Mucosa of gallbladder (tissue), 1 donor: ENCODE results near the gene ALKAL2. TPM values are rescaled to one million over a fixed set of nuclear protein-coding genes. Genes with fewer than 3 reads are reported as not detected.
"Not testable (repeated sequence)": the region's sequence is repeated elsewhere in the genome, so short reads cannot be mapped to it uniquely, and the experiment has no call there.

Experiments
- DNase-seq: peaks from one replicate; pipeline ENCODE4 v3.0.0-alpha.2; 2020; ENCODE audit warnings: low spot score
- total RNA-seq: library from RNA; stranded (reverse); gene quantifications from one replicate; pipeline ENCODE4 v1.2.1, GENCODE V29; 2021
- donor health status: DM: no; HTN: no; CAD: no.

The ALKAL2 gene, protein sequence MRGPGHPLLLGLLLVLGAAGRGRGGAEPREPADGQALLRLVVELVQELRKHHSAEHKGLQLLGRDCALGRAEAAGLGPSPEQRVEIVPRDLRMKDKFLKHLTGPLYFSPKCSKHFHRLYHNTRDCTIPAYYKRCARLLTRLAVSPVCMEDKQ
- total RNA-seq: 69.5 TPM

DNA sequence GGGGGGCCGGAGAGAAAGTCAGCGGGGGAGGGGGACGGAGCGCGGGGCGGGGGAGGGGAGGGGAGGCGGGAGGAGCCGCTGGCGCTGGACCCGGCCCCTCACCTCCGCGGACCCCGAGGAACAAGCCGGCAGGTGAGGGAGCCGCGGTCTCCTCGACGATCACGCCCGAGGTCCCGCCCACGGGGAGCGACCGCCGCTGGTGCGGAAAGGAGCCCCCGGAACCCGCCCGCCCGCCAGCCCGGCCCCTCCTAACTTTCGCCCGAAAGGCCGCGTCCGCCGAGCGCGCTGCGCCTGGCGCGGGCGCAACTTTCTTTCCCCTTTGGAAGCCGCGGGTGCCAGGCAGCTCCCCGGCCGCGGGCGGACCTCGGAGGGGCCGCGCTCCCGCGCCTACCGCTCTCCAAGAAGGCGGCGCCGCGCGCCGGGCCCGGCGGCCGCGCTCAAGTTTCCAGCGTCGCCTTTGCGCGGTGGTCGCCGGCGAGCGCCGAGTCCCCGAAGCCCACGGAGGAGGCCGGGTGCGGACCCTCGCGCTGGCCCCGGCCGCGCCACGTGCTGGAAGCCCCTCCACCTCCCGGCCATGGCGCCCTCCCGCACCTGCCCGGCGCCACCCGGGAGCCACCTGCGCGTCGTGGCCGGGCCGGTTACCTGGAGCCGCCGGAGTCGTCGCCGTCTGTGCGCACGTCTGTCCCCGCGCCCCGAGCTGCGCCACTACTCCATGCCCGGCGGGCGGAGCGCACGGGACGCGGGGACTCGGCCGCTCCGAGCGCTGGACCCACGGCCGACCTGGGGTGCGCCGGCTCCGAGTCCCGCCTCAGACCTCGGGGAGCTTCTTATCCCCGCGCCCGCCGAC, at the start of gene ALKAL2:
Gene ALKAL2, minus strand, starts transcription at position 181 of the 847 bp plus-strand sequence. CDS start 256 bp downstream, outside the sequence.
- DNase-seq: no peak

DNA sequence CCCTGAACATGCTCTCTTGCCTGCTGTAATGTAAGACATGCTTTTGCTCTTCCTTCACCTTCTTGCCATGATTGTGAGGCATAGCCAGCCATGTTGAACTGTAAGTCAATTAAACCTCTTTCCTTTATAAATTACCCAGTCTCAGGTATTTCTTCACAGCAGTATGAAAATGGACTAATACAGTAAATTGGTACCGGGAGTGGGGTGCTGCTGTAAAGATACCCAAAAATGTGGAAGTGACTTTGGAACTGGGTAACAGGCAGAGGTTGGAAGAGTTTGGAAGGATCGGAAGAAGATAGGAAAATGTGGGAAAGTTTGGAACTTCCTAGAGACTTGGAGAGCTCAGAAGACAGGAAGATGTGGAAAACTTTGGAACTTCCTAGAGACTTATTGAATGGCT, 49.1 kb upstream of the ALKAL2 start:
- DNase-seq: not testable (repeated sequence)

DNA sequence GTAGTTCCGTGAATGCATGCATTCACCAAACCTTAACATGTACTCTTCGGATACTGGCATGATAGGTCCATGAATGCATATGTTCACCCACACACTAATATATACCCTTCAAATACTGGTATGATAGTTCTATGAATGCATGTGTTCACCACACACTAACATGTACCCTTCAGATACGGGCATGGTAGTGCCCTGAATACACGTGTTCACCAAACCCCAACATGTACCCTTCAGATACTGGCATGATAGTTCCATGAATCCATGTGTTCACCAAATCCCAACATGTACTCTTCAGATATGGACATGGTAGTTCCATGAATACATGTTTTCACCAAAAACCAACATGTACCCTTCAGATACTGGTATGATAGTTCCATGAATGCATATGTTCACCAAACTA, 48.5 kb upstream of the ALKAL2 start:
- no peak for DNase-seq

DNA sequence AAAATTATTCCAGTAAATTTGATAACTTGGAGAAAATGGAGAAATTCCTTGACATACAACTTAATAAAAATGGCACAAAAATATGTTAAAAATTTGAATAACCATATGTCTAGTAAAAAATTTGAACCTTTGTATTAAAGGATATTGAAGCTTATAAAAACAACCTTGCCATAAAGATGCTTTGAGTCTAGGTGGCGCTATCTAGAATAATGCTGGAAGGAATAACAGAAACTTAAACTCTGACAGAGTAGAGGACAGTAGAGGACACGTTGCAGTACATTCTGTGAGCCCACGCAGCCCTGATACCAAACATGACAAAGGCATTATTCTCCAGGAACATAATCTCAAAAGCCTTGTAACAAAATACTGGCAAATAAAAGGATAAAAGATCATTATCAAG, 44.7 kb upstream of the ALKAL2 start:
- no peak for DNase-seq

DNA sequence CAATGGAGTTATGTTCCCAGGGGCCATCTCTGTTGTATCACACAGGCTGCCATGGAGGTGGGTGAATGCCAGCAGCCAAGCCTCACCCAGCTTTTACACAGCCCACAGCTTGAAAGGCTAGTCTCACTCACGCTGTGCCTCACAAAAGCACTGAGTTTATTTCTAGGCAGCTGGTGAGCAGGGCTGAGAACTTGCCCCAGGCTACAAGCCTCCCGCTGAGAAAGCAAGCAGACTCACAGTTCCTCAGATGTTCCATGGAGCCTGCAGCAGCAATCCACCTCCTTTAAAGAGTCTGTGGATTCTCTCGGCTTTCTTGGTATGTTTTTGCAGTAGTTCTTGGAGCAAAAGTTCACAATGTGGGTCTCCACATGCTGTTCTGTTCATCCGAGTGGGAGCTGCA, 40.9 kb upstream of the ALKAL2 start:
- DNase-seq: no peak

DNA sequence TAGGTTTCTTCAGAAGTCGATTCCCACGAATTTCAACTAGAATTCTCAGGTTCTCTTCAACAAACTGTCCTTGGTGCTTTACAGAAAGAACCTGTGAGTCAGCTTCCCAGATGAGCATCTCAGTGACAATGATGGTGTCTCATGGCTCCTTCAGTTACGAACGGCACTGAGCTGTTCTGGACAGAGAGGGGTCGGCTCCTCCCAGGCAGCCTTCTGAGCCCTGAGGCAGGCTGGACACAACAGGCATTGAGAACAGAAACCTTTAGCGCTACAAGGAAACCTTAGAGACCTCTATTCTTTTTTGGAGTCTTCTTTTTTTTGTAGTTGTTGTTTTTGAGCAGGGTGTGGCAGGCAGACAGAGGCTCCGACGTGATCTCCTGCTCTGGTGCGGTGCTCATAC, 35.1 kb upstream of the ALKAL2 start:
- DNase-seq: no peak

DNA sequence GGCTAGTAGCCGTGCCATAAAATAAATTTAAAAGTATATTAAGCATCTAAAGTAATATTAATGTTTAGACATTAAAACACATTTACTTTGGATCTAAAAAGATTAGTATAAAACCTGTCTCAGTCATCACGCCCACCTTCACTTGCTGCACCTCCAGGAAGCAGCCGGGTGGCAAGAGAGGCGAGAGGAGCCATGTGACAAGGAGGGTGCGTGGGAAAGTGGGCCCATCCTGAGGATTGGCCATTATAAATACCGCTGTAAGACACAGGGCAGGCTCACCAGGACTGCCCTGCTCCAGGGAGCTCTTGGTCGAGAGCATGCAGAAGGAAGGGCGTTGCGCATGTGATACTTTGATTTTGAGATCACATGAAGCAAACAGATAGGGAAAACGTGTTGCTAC, 34.4 kb upstream of the ALKAL2 start:
- DNase-seq: no peak

DNA sequence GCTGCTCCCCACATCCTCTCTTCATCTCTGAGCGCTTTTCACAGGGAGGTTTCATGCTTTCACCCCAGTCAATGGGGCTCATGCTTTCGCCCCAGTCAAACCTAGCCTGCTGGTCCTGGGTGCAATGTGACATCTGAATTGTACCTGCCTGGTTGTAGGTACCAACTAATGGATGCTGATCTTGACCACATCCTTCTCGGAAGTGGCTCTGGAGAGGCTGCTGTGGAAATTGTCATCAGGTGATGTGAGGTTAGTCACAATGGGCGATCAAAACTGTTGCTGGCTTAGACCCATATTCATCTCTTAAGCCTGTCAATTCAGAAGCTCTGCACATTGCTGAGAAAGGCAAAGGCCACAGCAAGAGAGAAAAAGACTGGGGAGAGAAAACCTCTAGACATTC, 32.7 kb upstream of the ALKAL2 start:
- no peak for DNase-seq

DNA sequence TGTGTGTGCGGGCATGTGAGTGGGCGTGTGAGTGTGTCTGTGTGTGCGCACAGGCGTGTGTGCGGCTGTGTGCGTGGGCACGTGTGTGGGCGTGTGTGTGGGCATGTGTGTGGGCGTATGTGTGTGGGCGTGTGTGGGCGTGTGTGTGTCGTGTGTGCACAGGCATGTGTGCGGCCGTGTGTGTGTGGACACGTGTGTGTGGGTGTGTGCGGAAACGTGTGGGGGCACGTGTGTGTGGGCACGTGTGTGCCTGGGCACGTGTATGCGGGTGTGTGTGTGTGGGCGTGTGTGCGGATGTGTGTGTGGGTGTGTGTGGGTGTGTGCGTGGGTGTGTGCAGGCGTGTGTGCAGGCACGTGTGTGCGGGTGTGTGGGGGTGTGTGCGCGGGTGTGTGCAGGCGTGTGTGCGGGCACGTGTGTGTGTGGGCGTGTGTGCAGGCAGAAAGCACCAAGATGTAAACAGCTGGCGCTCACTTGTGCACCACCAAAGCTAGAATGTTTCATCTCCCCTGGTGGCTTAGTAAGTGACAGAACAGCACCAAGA, 31.2 kb upstream of the ALKAL2 start:
- DNase-seq: no peak

DNA sequence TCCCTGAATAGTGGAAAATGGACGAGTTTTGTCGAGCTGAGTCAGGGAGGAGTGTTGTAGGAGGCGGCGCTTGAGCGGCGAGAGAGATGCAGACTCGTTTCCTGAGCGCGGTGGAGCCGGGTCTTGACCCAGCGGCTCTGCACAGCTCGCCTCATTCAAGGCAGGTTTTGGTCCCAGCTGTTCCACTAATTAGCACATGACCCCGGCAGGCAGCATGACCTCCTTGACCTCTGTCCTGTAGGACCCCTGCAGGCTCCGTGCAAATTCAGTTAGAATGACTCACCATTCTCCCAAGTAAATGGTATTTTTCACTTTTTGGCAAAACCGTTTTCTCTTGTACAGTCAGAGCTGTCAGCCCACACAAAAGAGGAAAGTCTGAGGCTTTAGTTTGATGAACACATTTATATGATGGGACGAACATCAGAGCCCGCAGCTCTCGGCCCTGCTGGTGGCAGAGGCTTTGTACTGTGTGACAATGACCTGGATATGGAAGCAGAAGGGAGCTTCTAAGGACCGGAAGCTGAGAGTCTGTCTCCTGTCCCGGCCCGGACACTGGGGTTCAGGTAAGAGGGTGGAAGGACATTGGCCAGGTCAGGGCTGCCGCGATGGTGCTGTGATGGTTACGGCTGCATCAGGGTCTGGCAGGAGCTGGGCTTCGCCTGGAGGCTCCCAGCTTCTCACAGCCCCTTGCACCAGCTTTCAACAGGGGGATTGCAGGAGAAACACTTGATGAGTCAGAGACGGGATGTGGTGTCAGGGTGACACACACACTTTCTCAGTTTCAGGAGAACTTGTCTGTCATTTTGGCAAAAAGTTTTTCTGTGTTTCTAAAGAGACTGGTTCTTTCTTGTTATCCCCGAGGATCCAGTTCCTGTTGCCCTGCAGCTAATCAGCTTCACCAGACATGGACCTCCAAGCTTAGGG, 29.9 kb upstream of the ALKAL2 start:
- no peak for DNase-seq

DNA sequence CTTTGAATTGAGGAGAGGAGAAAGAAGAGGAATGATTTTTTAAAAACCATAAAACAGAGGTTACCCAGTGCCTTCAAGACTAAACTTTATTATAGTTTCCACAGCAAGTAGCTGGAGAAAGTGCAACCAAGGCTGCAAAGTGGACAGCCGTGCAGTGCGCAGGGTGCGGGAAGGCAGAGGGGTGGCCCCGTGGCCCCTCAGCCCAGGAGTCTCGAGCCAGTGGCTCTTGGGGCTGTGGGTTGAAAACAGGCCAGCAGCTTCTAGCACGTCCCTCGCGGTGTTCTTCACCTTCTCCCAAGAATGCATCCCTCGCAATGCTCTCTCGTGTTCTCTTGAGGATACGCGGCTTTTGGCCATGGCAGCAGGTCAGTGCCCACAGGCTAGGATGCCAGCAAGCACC, 28.5 kb upstream of the ALKAL2 start:
- DNase-seq: no peak

DNA sequence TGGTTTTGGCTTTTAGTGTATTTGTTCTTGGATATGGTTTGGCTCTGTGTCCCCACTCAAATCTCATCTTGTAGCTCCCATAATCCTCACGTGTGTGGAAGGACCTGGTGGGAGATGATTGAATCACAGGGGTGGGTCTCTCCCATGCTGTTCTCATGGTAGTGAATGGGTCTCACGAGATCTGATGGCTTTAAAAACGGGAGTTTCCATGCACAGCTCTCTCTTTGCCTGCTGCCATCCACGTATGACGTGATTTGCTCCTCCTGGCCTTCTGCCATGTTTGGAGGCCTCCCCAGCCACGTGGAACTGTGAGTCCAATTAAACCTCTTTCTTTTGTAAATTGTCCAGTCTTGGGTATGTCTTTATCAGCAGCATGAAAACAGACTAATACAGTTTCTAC, 28.0 kb upstream of the ALKAL2 start:
- DNase-seq: not testable (repeated sequence)

DNA sequence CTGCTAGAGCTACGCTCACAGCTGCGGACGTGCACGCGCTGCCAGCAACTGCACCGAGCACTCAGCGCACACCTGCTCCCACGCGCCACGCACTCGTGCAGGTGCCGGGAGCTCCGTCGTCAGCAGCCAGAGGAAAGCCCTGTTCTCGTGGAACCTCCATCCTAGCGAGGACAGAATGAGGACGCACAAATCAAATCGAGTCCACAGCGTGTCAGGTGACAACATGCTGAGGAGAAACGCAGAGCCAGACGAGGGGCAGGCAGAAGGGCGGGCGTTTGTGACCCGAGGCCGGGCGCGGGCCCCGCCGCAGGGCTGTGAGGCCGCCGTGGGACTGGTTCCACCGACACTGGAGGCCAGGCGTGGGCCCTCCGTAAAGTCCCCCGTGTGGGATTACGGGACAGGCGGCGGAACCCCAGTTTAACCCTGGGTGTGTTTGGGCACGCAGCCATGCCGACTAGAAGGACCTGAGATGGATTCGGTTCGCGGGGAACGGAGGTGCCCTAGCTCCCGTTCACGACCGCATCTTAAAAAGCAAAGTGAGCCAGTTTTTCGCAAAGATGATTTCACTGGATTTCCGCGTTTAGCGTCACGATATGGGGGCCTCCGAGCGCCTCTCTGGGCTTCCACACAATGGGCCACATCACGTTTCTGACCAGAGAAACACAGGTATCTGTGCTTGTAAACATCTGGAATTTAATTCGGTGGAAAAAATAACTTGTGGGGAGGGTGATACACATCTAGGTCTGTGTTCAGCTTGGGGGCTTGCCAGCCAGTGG, 26.9 kb upstream of the ALKAL2 start:
- no peak for DNase-seq

DNA sequence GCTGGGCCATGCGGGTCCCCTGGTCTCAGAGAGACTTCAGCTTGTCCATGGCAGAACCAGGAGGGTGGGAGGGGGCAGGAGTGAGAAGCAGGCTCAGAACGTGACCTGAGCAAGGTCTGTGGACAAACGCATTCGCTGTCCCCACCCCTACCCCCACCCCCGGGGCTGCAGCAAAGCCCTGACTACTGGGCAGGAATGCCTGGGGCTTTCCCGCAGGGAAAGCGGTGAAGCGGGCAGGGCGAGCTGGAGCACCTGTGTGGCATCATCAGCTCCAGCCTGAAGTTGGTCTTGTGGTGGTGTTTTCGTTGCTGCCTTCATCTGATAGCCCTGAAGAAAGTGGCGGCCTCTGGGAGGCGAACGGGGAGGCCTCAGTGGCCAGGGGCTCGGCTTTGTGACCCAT, 26.1 kb upstream of the ALKAL2 start:
- no peak for DNase-seq

DNA sequence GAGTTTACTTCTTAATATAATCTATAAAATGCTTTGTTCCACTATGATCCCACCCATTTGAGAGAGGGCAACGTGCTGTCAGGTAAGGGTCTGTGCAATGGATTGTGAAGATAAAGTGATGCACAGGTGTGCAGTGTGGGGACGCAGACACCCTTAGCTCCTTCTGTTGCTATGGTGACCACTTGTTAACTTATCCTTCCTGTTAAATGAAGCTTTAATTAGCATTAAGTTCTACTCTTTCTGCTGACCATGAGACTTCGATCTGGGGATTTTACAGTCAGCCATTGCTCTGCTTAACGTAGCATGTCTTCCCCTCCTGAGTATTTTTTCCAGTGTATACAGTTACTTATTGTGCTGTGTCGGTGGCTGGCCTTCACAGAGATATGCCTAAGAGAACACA, 23.1 kb upstream of the ALKAL2 start:
- DNase-seq: no peak

DNA sequence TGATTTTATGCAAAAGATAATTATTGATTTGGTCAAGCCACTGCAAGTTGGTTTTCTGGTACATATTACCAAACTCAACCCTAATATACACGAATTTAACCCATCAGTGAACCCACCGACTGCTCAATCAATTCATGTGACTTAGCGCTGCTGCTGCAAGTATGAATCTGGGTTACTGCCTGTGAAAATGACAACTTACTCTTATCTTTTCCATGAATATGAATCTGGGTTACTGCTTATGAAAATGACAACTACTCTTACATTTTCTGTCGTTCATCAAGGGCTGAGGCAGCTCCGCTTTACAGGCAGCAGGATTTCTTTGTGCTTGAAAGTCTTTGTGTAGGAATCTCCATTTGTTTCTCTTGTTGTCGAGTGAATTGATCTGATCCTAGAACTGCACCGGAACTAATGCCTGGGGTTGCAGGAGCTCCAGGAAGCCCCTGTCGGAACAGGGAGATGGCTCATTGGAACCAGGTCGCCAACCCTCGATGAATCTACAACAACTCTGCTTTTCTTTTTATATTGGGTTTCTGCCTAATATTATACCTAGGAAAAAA, 22.1 kb upstream of the ALKAL2 start:
- no peak for DNase-seq

DNA sequence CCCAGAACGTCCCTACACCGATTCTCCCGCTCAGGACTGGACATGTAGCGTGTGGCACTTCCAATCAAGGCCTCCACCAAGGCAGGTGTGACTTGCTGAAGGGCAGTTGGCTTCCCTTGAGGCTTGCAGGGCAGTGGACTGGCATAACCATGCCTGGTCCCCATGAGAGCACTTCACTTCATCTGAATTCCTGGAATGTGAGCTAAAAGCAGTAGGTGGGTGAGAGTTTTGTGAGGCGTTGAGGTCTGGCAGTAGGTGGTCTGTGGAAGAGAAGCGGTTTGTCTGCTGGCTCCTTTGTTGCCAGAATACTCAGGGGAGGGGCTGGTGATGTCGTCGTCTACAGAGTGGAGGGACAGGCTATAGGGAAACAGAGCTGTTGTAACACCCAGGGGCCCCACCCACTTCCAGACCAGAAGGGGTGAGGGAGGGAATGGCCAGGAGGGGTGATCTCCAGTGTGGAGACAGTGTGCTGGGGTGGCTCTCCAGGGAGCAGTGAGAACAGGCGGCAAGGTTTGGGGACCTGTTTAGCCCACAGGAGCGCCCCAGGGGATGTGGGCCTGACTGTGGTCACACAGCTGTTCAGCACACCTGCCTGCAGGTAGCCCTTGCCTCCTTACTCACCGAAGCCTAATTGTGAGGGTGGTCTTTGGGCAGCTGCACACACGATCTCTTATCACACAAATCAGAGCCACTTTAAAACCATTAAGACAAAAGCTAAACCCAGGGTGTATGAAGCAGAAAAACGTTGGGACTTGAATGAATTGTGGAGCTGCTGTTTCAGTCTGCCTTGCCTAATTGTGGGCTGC, 21.5 kb upstream of the ALKAL2 start:
- DNase-seq: no peak

DNA sequence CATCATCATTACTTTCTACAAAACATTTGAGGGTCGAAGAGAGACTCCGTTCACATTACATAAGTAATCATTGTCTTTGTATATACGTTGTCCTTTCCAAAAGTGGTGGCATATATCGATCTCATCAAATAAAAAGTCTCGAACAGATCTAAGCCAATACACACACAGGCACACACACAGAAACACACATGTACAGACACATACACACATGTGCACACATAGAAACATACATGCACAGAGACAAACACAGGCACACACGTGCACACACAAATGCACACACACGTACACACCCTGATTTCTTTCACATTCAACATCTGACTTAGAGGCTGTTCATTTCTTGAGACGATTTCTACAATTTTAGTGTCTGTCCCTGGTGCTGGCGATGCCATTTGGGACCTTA, 17.5 kb upstream of the ALKAL2 start:
- no peak for DNase-seq

DNA sequence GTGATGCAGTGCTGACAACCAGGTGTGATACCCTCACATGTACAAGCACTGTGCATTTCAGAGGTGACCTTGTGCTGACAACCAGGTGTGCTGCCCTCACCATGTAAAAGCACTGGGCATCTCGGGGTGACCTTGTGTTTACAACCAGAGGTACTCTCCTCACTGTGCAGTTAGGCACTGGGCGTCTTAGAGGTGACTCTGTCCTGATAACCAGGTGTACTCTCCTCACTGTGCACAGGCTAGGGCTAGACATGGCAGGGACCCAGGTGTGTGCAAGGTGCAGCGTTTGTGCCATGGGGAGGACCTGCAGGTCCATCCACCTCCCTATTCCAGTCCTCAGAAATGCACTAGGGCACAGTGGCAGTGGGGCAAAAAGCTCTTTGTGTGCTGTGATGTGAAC, 8.5 kb upstream of the ALKAL2 start:
- DNase-seq: no peak

DNA sequence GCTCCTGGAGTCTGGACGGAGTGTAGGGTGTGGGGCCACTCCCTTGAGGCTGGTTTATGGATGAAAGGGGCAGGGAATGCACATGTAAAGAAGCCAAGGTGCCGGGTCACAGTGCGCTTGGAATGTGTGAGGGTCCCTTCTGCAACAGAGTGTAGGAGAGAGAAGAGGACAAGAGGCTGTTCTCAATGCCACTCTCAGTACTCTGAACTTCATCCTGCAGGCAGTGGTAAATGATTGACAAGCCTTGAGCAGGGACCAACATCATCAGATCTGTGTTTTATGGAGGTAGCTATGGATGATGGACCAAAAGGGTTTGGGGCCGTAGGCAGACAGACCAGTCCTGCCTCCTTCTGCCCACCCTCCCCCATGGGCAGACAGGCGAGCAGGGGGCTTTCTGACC, 7.2 kb upstream of the ALKAL2 start:
- DNase-seq: no peak
